Esophagus muscularis mucosa (tissue), 4 donors: ENCODE measurements around the gene CACFD1. TPM values are rescaled to one million over a fixed set of nuclear protein-coding genes. Genes with fewer than 3 reads are reported as not detected.

ENCODE experiments used
- DNase-seq: peaks from one replicate; pipeline ENCODE4 v3.0.0-alpha.2; 2017; ENCODE audit errors: extremely low spot score
- H3K27ac ChIP-seq, 4 donors: fragments of 200-600 bp; sonication (generic); replicated peaks in 1 of 4; 1 replicate in 3 of 4; 2 replicates in 1 of 4; pipeline ENCODE4 v1.5.1; 2016 to 2019; ENCODE audit warnings: mild to moderate bottlenecking in 1 of 4
- H3K27me3 ChIP-seq, 4 donors: fragments of 200-600 bp; sonication (generic); one replicate each; pipeline versions ENCODE4 v1.5.1 to v1.6.0; 2016 to 2019
- H3K36me3 ChIP-seq, 4 donors: fragments of 200-600 bp; sonication (generic); one replicate each; pipeline ENCODE4 v1.5.1; 2016 to 2019
- H3K4me1 ChIP-seq, 4 donors: fragments of 200-600 bp; sonication (generic); one replicate each; pipeline ENCODE4 v1.5.1; 2016 to 2019
- H3K4me3 ChIP-seq, 4 donors: fragments of 200-600 bp; sonication (generic); 1 replicate in 2 of 4; 2 replicates in 2 of 4; pipeline ENCODE4 v1.5.1; 2016 to 2019; ENCODE audit warnings: mild to moderate bottlenecking in 4 of 4, moderate library complexity in 1 of 4
- H3K9me3 ChIP-seq, 4 donors: fragments of 200-600 bp; sonication (generic); 1 replicate in 3 of 4; 2 replicates in 1 of 4; pipeline ENCODE4 v1.5.1; 2016 to 2019
- EP300 ChIP-seq: sonication (generic); formaldehyde crosslinking; IDR thresholded peaks from one replicate; pipeline ENCODE4 v1.6.1; 2017; ENCODE audit warnings: antibody characterized with exemption
- POLR2A ChIP-seq: fragments of 450-650 bp; IDR thresholded peaks from one replicate; pipeline ENCODE4 v1.6.1; 2017; ENCODE audit warnings: antibody characterized with exemption, moderate library complexity, mild to moderate bottlenecking, low read depth
- POLR2AphosphoS5 ChIP-seq, 2 donors: sonication (generic); formaldehyde crosslinking; IDR thresholded peaks; one replicate each; pipeline ENCODE4 v1.6.1; 2017; ENCODE audit warnings: antibody characterized with exemption in 2 of 2
- WGBS: methylation state at CpG from one replicate; pipeline ENCODE4 v1.1.5; 2018; 5-methylcytosine and 5-hydroxymethylcytosine counted together
- intact Hi-C: fragments of 100-400 bp; cut with DNase I; formaldehyde crosslinking; loops from one replicate; pipeline ENCODE4 v1.15.1; 2023
- total RNA-seq, 4 donors: library from RNA; depleted of rRNA; stranded (reverse); fragments of >200 nt; gene quantifications; one replicate each; pipeline versions ENCODE4 v1.1.0 to v1.2.1, GENCODE V29; 2016
- TF ChIP-seq, protein P1 (sequence below), 3 experiments: fragments of 200-600 bp in 2 of 3; fragments of 450-650 bp in 1 of 3; sonication (generic) in 2 of 3; IDR thresholded peaks; one replicate each; pipeline ENCODE4 v1.5.1; 2017 to 2019; ENCODE audit warnings: antibody characterized with exemption in 3 of 3, mild to moderate bottlenecking in 2 of 3, moderate library complexity in 1 of 3

The CACFD1 gene
- total RNA-seq, 4 donors from 2014 or later, result 12.5 to 27.8 (median 19.6) TPM

DNA sequence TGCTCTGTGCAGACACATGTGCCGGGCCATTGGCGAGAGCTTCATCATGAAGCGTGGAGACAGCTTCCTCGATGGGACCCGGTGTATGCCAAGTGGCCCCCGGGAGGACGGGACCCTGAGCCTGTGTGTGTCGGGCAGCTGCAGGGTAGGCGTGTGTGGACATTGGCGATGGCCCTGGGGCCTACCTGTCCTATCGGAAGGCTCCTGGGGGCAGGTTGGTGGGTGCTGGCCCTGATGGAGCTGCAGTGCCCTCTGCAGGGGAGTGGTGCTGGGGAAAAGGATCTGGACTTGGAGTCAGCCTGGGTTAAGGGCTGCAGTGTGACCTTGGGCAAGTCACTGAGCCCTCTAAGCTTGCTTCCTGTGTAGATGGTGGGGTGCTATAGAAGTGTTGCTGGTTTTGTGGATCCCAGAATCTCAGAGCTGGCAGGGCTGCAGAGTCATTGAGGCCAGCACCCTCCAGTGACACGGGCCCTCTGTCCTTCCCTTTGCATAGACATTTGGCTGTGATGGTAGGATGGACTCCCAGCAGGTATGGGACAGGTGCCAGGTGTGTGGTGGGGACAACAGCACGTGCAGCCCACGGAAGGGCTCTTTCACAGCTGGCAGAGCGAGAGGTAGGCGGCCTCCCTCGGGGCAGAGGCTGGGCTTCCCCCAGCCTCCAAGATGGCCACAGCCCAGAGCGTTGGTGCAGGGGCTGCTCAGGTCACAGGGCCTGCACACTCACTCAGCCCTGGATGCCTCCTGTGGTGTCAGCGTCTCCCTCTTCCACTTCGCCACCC is 21.8 kb upstream of the CACFD1 start:
- intact Hi-C loops, result no loop called here
- Histone ChIP-seq H3K4me3 (no peak overlapping the region), H3K27ac (no peak overlapping the region), H3K27me3 (no peaks in the 10 kb centered on the region), H3K36me3 (no peaks in the 10 kb centered on the region), H3K4me1 (no peaks in the 10 kb centered on the region), H3K9me3 (no peaks in the 10 kb centered on the region)
- TF ChIP-seq EP300, result no peak
- TF ChIP-seq POLR2AphosphoS5 (IDR thresholded peaks at IDR 0.05), result no peak
- TF ChIP-seq, protein P1, sequence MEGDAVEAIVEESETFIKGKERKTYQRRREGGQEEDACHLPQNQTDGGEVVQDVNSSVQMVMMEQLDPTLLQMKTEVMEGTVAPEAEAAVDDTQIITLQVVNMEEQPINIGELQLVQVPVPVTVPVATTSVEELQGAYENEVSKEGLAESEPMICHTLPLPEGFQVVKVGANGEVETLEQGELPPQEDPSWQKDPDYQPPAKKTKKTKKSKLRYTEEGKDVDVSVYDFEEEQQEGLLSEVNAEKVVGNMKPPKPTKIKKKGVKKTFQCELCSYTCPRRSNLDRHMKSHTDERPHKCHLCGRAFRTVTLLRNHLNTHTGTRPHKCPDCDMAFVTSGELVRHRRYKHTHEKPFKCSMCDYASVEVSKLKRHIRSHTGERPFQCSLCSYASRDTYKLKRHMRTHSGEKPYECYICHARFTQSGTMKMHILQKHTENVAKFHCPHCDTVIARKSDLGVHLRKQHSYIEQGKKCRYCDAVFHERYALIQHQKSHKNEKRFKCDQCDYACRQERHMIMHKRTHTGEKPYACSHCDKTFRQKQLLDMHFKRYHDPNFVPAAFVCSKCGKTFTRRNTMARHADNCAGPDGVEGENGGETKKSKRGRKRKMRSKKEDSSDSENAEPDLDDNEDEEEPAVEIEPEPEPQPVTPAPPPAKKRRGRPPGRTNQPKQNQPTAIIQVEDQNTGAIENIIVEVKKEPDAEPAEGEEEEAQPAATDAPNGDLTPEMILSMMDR (IDR thresholded peaks at IDR 0.05), result no peak
- TF ChIP-seq POLR2A, result no peak
- DNase-seq, result no peak
- 91% methylated on average over 18 of the region's 20 CpGs for WGBS

DNA sequence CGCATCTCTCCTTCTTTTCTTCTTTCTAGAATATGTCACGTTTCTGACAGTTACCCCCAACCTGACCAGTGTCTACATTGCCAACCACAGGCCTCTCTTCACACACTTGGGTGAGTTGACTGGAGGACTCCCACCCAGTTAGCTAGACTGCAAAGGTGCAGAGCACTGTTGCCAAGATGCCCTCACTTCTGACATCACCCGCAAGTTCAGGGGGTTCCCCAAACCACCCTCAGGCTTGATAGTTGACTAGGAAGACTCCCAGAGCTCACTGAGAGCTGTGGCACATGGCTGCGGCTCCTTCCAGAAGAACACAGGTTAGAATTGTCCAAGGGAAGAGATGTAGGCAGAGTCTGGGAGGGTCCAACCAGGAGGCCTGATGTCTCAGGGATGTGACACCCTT is 20.4 kb upstream of the CACFD1 start:
- no peaks in the 10 kb centered on the region for H3K36me3 ChIP-seq
- TF ChIP-seq POLR2AphosphoS5 (IDR thresholded peaks at IDR 0.05), result no peak
- no peak for TF ChIP-seq EP300
- TF ChIP-seq POLR2A, result no peak
- TF ChIP-seq, protein P1 (IDR thresholded peaks at IDR 0.05), result no peak
- H3K27ac ChIP-seq, result no peak overlapping the region
- H3K27me3 ChIP-seq, result no peaks in the 10 kb centered on the region
- 93% methylated on average over 4 of the region's 4 CpGs for WGBS
- no peak overlapping the region for H3K4me3 ChIP-seq
- H3K4me1 ChIP-seq, result no peaks in the 10 kb centered on the region
- no peak for DNase-seq
- intact Hi-C loops, result no loop called here
- H3K9me3 ChIP-seq, result no peaks in the 10 kb centered on the region

DNA sequence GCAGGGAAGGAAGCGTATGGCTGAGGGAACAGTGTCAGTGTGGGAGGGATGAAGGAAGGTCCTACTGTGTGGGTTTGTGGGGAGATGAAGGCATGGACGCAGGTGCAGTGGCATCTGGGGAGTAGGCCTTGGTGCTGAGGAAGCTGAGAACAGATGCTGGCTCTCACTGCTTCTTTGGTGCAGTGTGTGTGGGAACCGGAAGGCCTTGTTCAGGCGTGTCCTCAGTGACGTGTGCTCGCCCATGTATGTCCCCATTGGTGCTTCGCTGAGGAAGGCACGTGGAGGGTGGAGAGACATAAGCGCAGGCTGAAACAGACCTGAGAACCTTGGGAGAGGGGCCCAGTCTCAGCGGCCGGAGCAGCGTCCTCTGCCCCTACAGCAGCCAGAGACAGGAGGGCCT is 18.9 kb upstream of the CACFD1 start:
- H3K27me3 ChIP-seq, result no peaks in the 10 kb centered on the region
- 94% methylated on average over 12 of the region's 12 CpGs for WGBS
- DNase-seq, result no peak

DNA sequence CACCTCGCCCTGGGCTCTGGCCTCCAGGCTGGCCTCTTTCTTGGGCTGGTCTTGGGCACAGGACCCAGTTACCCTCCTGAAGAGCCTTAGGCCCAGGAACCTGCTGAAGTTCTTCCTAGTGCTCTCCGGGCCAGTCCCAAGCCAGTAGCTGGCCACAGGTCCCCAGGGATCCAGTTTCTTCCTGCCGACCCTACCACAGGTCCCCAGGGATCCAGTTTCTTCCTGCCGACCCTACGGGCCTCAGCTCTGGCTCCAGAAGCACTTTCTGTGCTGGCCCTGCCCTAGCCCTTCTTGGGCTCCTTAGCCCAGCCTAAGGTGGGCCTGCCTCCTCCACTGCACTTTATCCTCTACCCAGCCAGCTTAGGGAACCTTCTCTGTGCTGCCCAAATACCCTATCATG is 18.2 kb upstream of the CACFD1 start:
- H3K4me3 ChIP-seq, result no peak overlapping the region
- H3K27ac ChIP-seq, result no peak overlapping the region
- no peaks in the 10 kb centered on the region for H3K9me3 ChIP-seq
- 57% methylated on average over 4 of the region's 5 CpGs for WGBS
- no peak for DNase-seq
- H3K4me1 ChIP-seq, result no peaks in the 10 kb centered on the region
- no peaks in the 10 kb centered on the region for H3K36me3 ChIP-seq
- intact Hi-C loops, result no loop called here
- H3K27me3 ChIP-seq, result no peaks in the 10 kb centered on the region
- TF ChIP-seq POLR2AphosphoS5 (IDR thresholded peaks at IDR 0.05) (no peak), EP300 (no peak), POLR2A (no peak)
- TF ChIP-seq, protein P1 (IDR thresholded peaks at IDR 0.05), result no peak

More for the DNA sequence above, 18.9 kb upstream of the CACFD1 start:
- Histone ChIP-seq H3K4me1 (no peaks in the 10 kb centered on the region), H3K36me3 (no peaks in the 10 kb centered on the region), H3K4me3 (no peak overlapping the region), H3K9me3 (no peaks in the 10 kb centered on the region), H3K27ac (no peak overlapping the region)
- TF ChIP-seq EP300, result no peak
- TF ChIP-seq, protein P1 (IDR thresholded peaks at IDR 0.05), result no peak
- no peak for TF ChIP-seq POLR2AphosphoS5 (IDR thresholded peaks at IDR 0.05)
- no peak for TF ChIP-seq POLR2A
- intact Hi-C loops, result no loop called here
